GM12864 (cell line): ENCODE data around the gene TFG.

ENCODE experiments used
- DNase-seq: peaks from one replicate; pipeline ENCODE4 v3.0.0-alpha.2; 2011; ENCODE audit warnings: low read depth
- H3K4me3 ChIP-seq: 2 replicates; pipeline ENCODE4 v1.5.1; 2011; ENCODE audit warnings: mild to moderate bottlenecking, low read depth, low read length, control low read depth
- TF ChIP-seq, protein P1 (sequence below): IDR thresholded peaks from 2 replicates; pipeline ENCODE4 v1.5.1; 2011; ENCODE audit warnings: low read depth, mild to moderate bottlenecking, moderate library complexity, low read length, control low read depth, inconsistent platforms; ENCODE audit errors: missing control alignments

Gene TFG

DNA sequence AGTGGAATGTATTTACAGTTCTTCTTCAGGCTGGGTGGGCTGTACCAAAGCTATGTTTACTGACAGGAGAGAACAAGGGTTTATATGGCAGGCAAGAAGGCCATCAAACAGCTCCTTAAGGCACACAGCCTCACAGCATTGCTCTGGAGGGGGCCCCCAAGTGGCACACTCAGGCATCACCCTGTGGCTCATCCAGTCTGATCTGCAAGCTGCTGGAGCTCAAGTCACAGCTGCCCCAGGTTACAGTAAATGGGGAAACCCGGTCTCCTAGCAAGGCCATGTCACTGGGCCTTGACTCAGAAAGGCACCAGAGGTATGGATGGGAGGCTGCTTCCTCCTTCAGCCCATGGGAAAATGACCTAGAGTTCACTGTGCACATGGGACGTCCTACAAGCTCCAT lies 67.5 kb downstream of the TFG start:
- TF ChIP-seq, protein P1, sequence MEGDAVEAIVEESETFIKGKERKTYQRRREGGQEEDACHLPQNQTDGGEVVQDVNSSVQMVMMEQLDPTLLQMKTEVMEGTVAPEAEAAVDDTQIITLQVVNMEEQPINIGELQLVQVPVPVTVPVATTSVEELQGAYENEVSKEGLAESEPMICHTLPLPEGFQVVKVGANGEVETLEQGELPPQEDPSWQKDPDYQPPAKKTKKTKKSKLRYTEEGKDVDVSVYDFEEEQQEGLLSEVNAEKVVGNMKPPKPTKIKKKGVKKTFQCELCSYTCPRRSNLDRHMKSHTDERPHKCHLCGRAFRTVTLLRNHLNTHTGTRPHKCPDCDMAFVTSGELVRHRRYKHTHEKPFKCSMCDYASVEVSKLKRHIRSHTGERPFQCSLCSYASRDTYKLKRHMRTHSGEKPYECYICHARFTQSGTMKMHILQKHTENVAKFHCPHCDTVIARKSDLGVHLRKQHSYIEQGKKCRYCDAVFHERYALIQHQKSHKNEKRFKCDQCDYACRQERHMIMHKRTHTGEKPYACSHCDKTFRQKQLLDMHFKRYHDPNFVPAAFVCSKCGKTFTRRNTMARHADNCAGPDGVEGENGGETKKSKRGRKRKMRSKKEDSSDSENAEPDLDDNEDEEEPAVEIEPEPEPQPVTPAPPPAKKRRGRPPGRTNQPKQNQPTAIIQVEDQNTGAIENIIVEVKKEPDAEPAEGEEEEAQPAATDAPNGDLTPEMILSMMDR, result peak; percentile 31
- DNase-seq, result no peak

DNA sequence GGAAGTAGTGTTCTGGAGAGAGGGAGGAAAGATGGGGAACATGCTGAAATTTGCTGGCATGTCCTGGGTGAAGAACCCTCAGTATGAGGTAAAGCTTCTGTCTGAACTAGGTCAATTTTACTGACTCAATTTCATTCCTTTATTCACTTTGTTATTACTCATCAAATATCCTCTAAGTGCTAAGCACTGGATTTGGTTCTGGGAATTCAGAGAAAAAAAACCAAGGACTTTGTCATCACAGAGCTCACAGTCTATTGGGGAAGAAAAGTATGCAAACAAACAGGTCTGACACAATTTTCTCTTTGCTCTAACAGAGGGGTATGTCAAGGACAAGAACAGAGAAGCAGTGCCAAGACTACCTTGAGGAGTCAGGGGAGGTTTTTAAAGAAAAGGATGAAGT lies 68.0 kb downstream of the TFG start:
- no peak overlapping the region for H3K4me3 ChIP-seq
- TF ChIP-seq, protein P1, result no peak
- no peak for DNase-seq

More for the DNA sequence above, 67.5 kb downstream of the TFG start:
- H3K4me3 ChIP-seq, result no peak overlapping the region

DNA sequence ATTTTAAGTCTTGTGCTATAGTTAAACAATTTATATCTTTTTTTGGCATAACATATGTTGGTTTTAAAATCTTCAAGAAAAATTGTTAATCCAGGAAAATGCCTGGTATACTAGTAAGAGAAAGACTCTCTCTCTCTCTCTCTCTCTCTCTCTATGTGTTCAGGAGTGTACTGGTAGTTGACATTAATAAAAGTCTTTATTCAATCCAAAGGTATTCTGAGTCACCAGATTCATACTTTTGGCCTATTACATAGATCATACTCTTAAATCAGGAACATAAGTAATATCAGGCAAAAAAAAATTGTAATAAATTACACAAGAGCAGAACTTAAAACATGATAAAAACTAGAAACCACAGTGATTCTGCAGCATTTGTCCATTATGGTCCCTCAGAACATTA lies 70.2 kb downstream of the TFG start:
- no peak overlapping the region for H3K4me3 ChIP-seq
- DNase-seq, result no peak
- TF ChIP-seq, protein P1, result no peak

DNA sequence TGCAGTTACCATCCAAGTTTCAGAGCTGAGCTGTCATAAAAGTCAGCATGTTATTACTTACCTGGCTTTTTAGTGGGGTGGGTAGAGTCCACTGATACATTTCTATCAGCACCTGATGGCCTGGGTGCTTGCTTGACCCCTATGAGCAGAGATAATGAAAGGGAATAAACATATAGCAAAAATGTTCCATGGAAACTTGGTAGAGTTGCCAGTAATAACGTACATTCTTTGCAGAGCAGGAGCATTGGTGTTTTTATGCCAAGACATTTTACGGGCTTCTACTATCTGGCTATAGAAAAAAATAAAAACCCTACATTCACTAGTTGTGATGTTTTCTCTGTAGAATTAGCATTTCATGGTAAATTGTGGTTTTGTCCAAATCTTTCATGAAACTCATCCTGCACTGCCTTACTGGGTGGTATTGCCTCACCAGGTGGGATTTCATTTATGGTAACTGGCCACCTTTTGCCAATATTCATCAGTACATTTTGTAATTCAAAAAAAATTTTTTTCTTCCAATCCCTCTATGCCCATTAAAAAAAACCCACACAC lies 70.9 kb downstream of the TFG start:
- TF ChIP-seq, protein P1, result no peak
- H3K4me3 ChIP-seq, result no peak overlapping the region
- DNase-seq, result no peak

DNA sequence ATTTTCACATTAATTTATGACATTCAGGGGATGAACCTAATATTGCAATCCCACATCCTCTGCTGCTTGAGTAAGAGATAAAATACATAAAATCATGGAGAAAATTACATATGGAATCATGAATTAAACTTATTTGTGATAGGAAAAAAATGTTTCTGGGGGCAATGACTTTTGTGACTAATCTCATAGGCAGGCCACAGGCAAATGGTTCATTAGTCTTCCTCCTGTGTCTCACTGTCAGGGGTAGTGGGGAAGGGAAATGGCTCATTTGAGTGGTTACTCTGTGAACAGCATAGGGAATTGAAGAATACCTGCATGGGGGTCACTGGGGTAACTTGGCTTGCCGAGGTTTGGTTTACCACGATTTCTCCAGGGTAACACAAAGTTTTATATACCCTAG lies 72.0 kb downstream of the TFG start:
- no peak overlapping the region for H3K4me3 ChIP-seq
- TF ChIP-seq, protein P1, result no peak
- no peak for DNase-seq

DNA sequence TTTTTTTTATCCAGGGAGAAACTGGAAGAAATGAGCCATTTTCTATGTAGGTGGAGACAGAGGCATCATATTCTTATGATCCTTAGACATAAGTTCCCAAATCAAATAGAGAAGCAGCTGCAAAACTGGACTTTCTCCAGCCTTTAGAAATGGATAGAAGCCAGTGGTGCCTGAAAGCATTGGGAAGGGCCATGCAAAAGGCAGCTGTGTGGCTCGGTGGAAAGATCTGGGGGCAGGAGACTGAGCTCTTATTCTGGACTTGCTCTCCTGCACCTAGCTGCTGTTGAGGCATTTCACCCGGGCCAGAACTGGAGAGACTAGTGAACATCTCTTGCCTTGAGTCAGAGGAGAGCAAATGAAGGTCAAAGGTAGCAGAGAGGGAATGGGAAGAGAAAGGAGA lies 73.1 kb downstream of the TFG start:
- no peak for DNase-seq
- TF ChIP-seq, protein P1, result no peak
- no peak overlapping the region for H3K4me3 ChIP-seq

DNA sequence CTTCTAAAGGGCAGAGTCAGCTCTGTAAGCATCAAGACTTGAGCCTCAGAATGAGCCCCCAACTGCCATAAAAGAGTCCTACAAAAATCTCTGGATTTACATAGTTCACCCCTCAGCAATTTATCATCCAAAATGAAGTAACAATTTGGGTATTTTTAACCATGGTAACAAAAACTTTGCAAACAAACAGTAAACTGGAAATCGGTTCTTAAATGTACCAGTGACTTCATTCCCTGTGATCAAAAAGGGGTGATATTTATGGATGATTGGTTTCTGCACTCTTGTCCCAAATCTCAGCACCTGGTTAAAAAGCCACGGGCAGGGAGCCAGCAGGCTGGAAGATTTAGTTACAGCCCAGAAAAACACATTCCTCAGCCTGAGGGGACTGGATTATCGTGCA lies 73.6 kb downstream of the TFG start:
- no peak for DNase-seq
- TF ChIP-seq, protein P1, result no peak

More for the DNA sequence above, 73.6 kb downstream of the TFG start:
- H3K4me3 ChIP-seq, result no peak overlapping the region
